Breast epithelium (tissue), 4 donors: ENCODE results near the gene KRTAP4-16. TPM values are rescaled to one million over a fixed set of nuclear protein-coding genes. Genes with fewer than 3 reads are reported as not detected.
"Not testable (repeated sequence)": the region's sequence is repeated elsewhere in the genome, so short reads cannot be mapped to it uniquely, and the experiment has no call there.

Source experiments
- DNase-seq, 2 donors: peaks; one replicate each; pipeline ENCODE4 v3.0.0-alpha.2; 2019; ENCODE audit warnings: low spot score in 2 of 2
- H3K27ac ChIP-seq, 2 donors: fragments of 200-600 bp; sonication (generic) in 1 of 2; one replicate each; pipeline ENCODE4 v1.5.1; 2016 to 2019; ENCODE audit warnings: mild to moderate bottlenecking in 1 of 2
- H3K27me3 ChIP-seq, 2 donors: fragments of 200-600 bp; sonication (generic) in 1 of 2; one replicate each; pipeline versions ENCODE4 v1.5.1 to v1.6.0; 2017 to 2019; ENCODE audit warnings: control low read depth in 1 of 2, mild to moderate bottlenecking in 1 of 2
- H3K36me3 ChIP-seq: fragments of 200-600 bp; one replicate; pipeline ENCODE4 v1.5.1; 2019
- H3K4me1 ChIP-seq, 2 donors: fragments of 200-600 bp; sonication (generic); one replicate each; pipeline ENCODE4 v1.5.1; 2016 to 2019; ENCODE audit warnings: control low read depth in 1 of 2
- H3K4me3 ChIP-seq, 3 donors: fragments of 200-600 bp; sonication (generic); 1 replicate in 2 of 3; 2 replicates in 1 of 3; pipeline ENCODE4 v1.5.1; 2016 to 2019; ENCODE audit warnings: mild to moderate bottlenecking in 3 of 3, moderate library complexity in 2 of 3
- H3K9me3 ChIP-seq, 2 donors: fragments of 200-600 bp; sonication (generic) in 1 of 2; one replicate each; pipeline ENCODE4 v1.5.1; 2016 to 2019; ENCODE audit warnings: control low read depth in 1 of 2
- CTCF ChIP-seq, 3 donors: fragments of 450-650 bp; IDR thresholded peaks; one replicate each; pipeline ENCODE4 v1.5.1; 2016 to 2017; ENCODE audit warnings: antibody characterized with exemption in 3 of 3, mild to moderate bottlenecking in 3 of 3, moderate library complexity in 3 of 3
- POLR2A ChIP-seq: fragments of 450-650 bp; IDR thresholded peaks from one replicate; pipeline ENCODE4 v1.6.1; 2016; ENCODE audit warnings: antibody characterized with exemption, mild to moderate bottlenecking, moderate library complexity
- POLR2AphosphoS5 ChIP-seq, 3 donors: sonication (generic); formaldehyde crosslinking; IDR thresholded peaks; one replicate each; pipeline ENCODE4 v1.6.1; 2017; ENCODE audit warnings: antibody characterized with exemption in 3 of 3
- intact Hi-C: fragments of 100-400 bp; cut with DNase I; formaldehyde crosslinking; loops from one replicate; pipeline ENCODE4 v1.15.1; 2023; ENCODE audit warnings: low total_unique reads
- total RNA-seq, 3 donors: library from RNA; depleted of rRNA; stranded (reverse); fragments of >200 nt; gene quantifications; one replicate each; pipeline ENCODE4 v1.1.0, GENCODE V29; 2016

The KRTAP4-16 gene
- total RNA-seq, 3 donors from 2014 or later: not detected

GRCh38 chr17:41147531-41148204, 45.7 kb upstream of the KRTAP4-16 start:
- TF ChIP-seq POLR2AphosphoS5 (IDR thresholded peaks at IDR 0.05): no peak
- Histone ChIP-seq H3K4me1 (no peaks in the 10 kb centered on the region), H3K36me3 (no peaks in the 10 kb centered on the region), H3K27me3 (no peaks in the 10 kb centered on the region), H3K4me3 (no peak overlapping the region), H3K27ac (no peak overlapping the region), H3K9me3 (peaks cover 8 to 11% of the 10 kb centered on the region in 2 donors)
- intact Hi-C loops: no loop called here
- DNase-seq: no peak

- no peak for TF ChIP-seq POLR2AphosphoS5 (IDR thresholded peaks at IDR 0.05)
- no peak for TF ChIP-seq CTCF (IDR thresholded peaks at IDR 0.05)
- TF ChIP-seq POLR2A: no peak
- intact Hi-C loops: no loop called here
Observed at GRCh38 chr17:41145261-41145660, 43.3 kb upstream of the KRTAP4-16 start.

GRCh38 chr17:41144846-41145245, 42.8 kb upstream of the KRTAP4-16 start:
- DNase-seq: no peak
- Histone ChIP-seq H3K9me3 (peaks cover 8 to 20% of the 10 kb centered on the region in 2 donors), H3K4me3 (no peak overlapping the region), H3K27ac (no peak overlapping the region), H3K36me3 (no peaks in the 10 kb centered on the region), H3K27me3 (no peaks in the 10 kb centered on the region), H3K4me1 (no peaks in the 10 kb centered on the region)
- intact Hi-C loops: no loop called here
- TF ChIP-seq POLR2A (no peak), POLR2AphosphoS5 (IDR thresholded peaks at IDR 0.05) (no peak), CTCF (IDR thresholded peaks at IDR 0.05) (no peak)

More at GRCh38 chr17:41145261-41145660, 43.3 kb upstream of the KRTAP4-16 start:
- Histone ChIP-seq H3K4me1 (no peaks in the 10 kb centered on the region), H3K27ac (no peak overlapping the region), H3K36me3 (no peaks in the 10 kb centered on the region), H3K9me3 (peaks cover 8 to 16% of the 10 kb centered on the region in 2 donors), H3K27me3 (no peaks in the 10 kb centered on the region), H3K4me3 (no peak overlapping the region)
- DNase-seq: no peak

- no peak for TF ChIP-seq CTCF (IDR thresholded peaks at IDR 0.05)
- TF ChIP-seq POLR2A: no peak
- TF ChIP-seq POLR2AphosphoS5 (IDR thresholded peaks at IDR 0.05): no peak
- intact Hi-C loops: no loop called here
- Histone ChIP-seq H3K36me3 (no peaks in the 10 kb centered on the region), H3K27ac (no peak overlapping the region), H3K4me1 (no peaks in the 10 kb centered on the region), H3K4me3 (no peak overlapping the region), H3K9me3 (peaks cover 8 to 22% of the 10 kb centered on the region in 2 donors), H3K27me3 (no peaks in the 10 kb centered on the region)
- DNase-seq: no peak
Observed at GRCh38 chr17:41141361-41141760, 39.4 kb upstream of the KRTAP4-16 start.

- H3K27ac ChIP-seq: no peak within 1 kb of the TSS
- TF ChIP-seq POLR2A: no peak
- TF ChIP-seq POLR2AphosphoS5 (IDR thresholded peaks at IDR 0.05): no peak
- TF ChIP-seq CTCF (IDR thresholded peaks at IDR 0.05): no peak
- intact Hi-C loops: no loop called here
- no peaks in the 10 kb centered on the region for H3K27me3 ChIP-seq
- H3K4me3 ChIP-seq: no peak within 1 kb of the TSS
- H3K9me3 ChIP-seq: peaks cover 8 to 22% of the 10 kb centered on the region in 2 donors
- DNase-seq: no peak
- no peaks in the 10 kb centered on the region for H3K36me3 ChIP-seq
- H3K4me1 ChIP-seq: no peaks in the 10 kb centered on the region
Observed at GRCh38 chr17:41140360-41141131, 38.5 kb upstream of the KRTAP4-16 start, which contains the start of gene KRTAP4-6. TSS of gene KRTAP4-6 (minus strand) at chr17:41140544. CDS start at chr17:41140487, 57 bp downstream.

GRCh38 chr17:41139865-41140264, 37.9 kb upstream of the KRTAP4-16 start:
- peaks cover 8 to 22% of the 10 kb centered on the region in 2 donors for H3K9me3 ChIP-seq
- H3K36me3 ChIP-seq, H3K4me3 ChIP-seq, H3K4me1 ChIP-seq, H3K27ac ChIP-seq, intact Hi-C loops, DNase-seq, H3K27me3 ChIP-seq: not testable (repeated sequence)
